Neural crest cell (in vitro differentiated cells): Measurements from ENCODE around the gene MDFI. TPM values are rescaled to one million over a fixed set of nuclear protein-coding genes. Genes with fewer than 3 reads are reported as not detected.

ENCODE experiments used
- DNase-seq: peaks from one replicate; pipeline ENCODE4 v3.0.0; 2021; ENCODE audit warnings: low read depth, mixed read lengths, low spot score
- H3K27ac Mint-ChIP-seq: one replicate; pipeline ENCODE4 v1.8.0; 2021; ENCODE audit warnings: mild to moderate bottlenecking, mixed read lengths; ENCODE audit not compliant: unreplicated experiment
- H3K27me3 Mint-ChIP-seq: 2 replicates; pipeline ENCODE4 v1.8.0; 2021; ENCODE audit warnings: low read depth, mild to moderate bottlenecking, mixed read lengths
- H3K36me3 Mint-ChIP-seq: 2 replicates; pipeline ENCODE4 v1.8.0; 2021; ENCODE audit warnings: low read depth, mild to moderate bottlenecking, mixed read lengths
- H3K4me1 Mint-ChIP-seq: 2 replicates; pipeline ENCODE4 v1.8.0; 2021; ENCODE audit warnings: mixed read lengths
- H3K4me3 Mint-ChIP-seq: one replicate; pipeline ENCODE4 v1.8.0; 2021; ENCODE audit warnings: mild to moderate bottlenecking, mixed read lengths
- H3K9me3 Mint-ChIP-seq: 2 replicates; pipeline ENCODE4 v1.8.0; 2021; ENCODE audit warnings: mixed read lengths
- long read RNA-seq: library from polyadenylated mRNA; unstranded; transcript quantifications from one replicate; pipeline ENCODE4 v2.0.0, GENCODE V29; 2020
- total RNA-seq: library from RNA; stranded (reverse); gene quantifications from 2 replicates; pipeline ENCODE4 v1.2.1, GENCODE V29; 2021
- TF ChIP-seq, protein P1 (sequence below): fragments of 200-600 bp; sonication (generic); conservative IDR thresholded peaks from 2 replicates; pipeline ENCODE4 v1.5.0; 2021; ENCODE audit warnings: antibody characterized with exemption, mild to moderate bottlenecking

The MDFI gene
- total RNA-seq: 64.2 and 65.8 TPM in 2 replicates
- long read RNA-seq: 0 reads

GRCh38 chr6:41638002-41638934 is at the start of gene MDFI:
Gene MDFI, plus strand, starts transcription at chr6:41638468. Its CDS starts 282 bp downstream, at chr6:41638750.
- H3K27ac Mint-ChIP-seq: peak within 1 kb of the TSS; percentile 50
- DNase-seq: peak; percentile 50

GRCh38 chr6:41589223-41589622 is 49.0 kb upstream of the MDFI start:
- Mint-ChIP-seq H3K27ac (no peak overlapping the region), H3K36me3 (peaks cover 5% of the 10 kb centered on the region), H3K4me1 (peaks cover 39% of the 10 kb centered on the region)

More at GRCh38 chr6:41638002-41638934, at the start of gene MDFI:
- H3K27me3 Mint-ChIP-seq: peaks cover 51% of the 10 kb centered on the region
- H3K36me3 Mint-ChIP-seq: no peaks in the 10 kb centered on the region
- TF ChIP-seq, protein P1, sequence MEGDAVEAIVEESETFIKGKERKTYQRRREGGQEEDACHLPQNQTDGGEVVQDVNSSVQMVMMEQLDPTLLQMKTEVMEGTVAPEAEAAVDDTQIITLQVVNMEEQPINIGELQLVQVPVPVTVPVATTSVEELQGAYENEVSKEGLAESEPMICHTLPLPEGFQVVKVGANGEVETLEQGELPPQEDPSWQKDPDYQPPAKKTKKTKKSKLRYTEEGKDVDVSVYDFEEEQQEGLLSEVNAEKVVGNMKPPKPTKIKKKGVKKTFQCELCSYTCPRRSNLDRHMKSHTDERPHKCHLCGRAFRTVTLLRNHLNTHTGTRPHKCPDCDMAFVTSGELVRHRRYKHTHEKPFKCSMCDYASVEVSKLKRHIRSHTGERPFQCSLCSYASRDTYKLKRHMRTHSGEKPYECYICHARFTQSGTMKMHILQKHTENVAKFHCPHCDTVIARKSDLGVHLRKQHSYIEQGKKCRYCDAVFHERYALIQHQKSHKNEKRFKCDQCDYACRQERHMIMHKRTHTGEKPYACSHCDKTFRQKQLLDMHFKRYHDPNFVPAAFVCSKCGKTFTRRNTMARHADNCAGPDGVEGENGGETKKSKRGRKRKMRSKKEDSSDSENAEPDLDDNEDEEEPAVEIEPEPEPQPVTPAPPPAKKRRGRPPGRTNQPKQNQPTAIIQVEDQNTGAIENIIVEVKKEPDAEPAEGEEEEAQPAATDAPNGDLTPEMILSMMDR: no peak
- H3K9me3 Mint-ChIP-seq: no peaks in the 10 kb centered on the region
- peak within 1 kb of the TSS; percentile 93 for H3K4me3 Mint-ChIP-seq
- H3K4me1 Mint-ChIP-seq: peaks cover 51% of the 10 kb centered on the region

DNA sequence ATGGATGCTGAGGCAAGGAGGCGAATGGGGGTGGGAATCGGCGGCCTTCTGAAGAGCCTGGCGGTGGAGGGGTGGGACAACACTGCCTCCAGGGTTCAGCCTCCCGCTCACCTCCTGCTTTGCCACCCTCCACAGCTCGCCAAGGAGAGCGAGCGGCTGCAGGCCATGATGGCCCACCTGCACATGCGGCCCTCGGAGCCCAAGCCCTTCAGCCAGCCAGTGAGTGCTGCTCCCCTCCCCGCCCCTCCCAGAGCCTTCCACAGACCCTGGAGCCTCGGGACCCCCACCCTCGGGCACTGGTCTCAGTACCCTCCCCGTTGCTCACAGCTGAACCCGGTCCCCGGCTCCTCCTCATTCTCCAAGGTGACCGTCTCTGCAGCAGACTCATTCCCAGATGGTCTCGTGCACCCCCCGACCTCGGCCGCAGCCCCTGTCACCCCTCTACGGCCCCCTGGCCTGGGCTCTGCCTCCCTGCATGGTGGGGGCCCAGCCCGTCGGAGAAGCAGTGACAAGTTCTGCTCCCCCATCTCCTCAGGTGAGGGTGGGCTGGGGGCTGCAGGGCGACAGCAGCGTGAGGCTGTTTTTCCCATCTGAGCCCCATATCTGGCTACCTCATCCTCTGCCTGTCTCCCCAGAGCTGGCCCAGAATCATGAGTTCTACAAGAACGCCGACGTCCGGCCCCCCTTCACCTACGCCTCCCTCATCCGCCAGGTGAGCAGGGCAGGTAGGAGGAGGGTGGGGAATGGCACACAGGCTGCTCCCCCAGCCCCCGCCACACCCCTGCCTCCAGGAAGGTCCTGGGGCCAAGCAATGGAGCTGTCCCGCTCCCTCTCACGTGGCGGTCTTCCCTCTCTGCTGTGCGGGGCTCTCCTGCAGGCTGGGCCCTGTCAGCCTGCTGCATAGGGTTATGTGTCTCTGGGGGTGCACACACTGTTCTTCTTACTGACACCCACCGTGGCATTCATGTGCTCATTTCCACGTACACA is 48.3 kb upstream of the MDFI start:
- no peak for DNase-seq
- Mint-ChIP-seq H3K36me3 (peaks cover 5% of the 10 kb centered on the region), H3K9me3 (no peaks in the 10 kb centered on the region), H3K27me3 (no peaks in the 10 kb centered on the region), H3K4me1 (peaks cover 35% of the 10 kb centered on the region), H3K4me3 (no peak overlapping the region), H3K27ac (no peak overlapping the region)
- TF ChIP-seq, protein P1: no peak

More at GRCh38 chr6:41589223-41589622, 49.0 kb upstream of the MDFI start:
- Mint-ChIP-seq H3K4me3 (no peak overlapping the region), H3K27me3 (no peaks in the 10 kb centered on the region), H3K9me3 (no peaks in the 10 kb centered on the region)
- DNase-seq: no peak
- TF ChIP-seq, protein P1: no peak

- DNase-seq: no peak
- peaks cover 5% of the 10 kb centered on the region for H3K36me3 Mint-ChIP-seq
- no peaks in the 10 kb centered on the region for H3K27me3 Mint-ChIP-seq
- no peak overlapping the region for H3K4me3 Mint-ChIP-seq
- H3K4me1 Mint-ChIP-seq: peaks cover 28% of the 10 kb centered on the region
- no peaks in the 10 kb centered on the region for H3K9me3 Mint-ChIP-seq
- H3K27ac Mint-ChIP-seq: no peak overlapping the region
- TF ChIP-seq, protein P1: no peak
These were observed 47.1 kb upstream of the MDFI start for GRCh38 chr6:41591122-41591521.

DNA sequence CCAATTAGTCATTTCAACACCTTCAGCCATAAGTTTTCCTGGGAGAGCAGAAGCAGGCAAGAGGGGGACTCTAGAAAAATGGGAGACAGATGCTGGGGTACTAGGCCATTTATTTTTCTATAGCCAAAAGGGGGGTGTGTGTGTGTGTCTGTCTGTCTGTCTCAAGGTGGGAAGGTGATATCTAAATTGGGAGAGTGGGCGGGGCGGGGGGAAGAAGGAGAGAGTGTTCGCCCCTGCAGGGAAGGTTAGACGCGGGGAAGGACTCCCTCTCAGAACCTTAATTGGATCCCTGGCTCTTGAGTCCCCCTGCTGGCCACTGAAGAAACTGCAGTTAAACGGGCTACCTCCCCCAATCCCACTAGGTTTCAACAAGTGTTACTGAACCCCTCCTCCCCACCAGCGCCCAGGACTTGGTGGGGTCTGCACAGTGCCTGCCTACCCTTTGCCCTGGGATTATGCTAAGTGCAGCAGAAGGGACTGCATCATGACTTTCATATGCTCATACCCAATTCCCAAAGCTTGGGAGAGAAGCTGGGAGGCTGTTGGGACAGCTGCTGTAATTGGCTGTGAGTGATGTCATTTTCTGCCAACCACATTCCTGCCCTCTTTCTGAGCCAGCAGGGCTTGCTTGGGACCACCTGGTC is 46.3 kb upstream of the MDFI start:
- H3K36me3 Mint-ChIP-seq: peaks cover 9% of the 10 kb centered on the region
- TF ChIP-seq, protein P1: peak; percentile 93
- no peaks in the 10 kb centered on the region for H3K9me3 Mint-ChIP-seq
- peak overlapping the region; percentile 61 for H3K4me3 Mint-ChIP-seq
- peak; percentile 89 for DNase-seq
- H3K27ac Mint-ChIP-seq: peak overlapping the region; percentile 35
- no peaks in the 10 kb centered on the region for H3K27me3 Mint-ChIP-seq
- peaks cover 23% of the 10 kb centered on the region for H3K4me1 Mint-ChIP-seq
